Ascending aorta (tissue), 2 donors: Measurements from ENCODE around the gene SV2C. TPM values are rescaled to one million over a fixed set of nuclear protein-coding genes. Genes with fewer than 3 reads are reported as not detected.

ENCODE experiments used
- DNase-seq, 2 donors: peaks; one replicate each; pipeline ENCODE4 v3.0.0-alpha.2; 2019; ENCODE audit warnings: low spot score in 2 of 2
- H3K27ac ChIP-seq, 2 donors: fragments of 200-600 bp; sonication (generic); one replicate each; pipeline ENCODE4 v1.5.1; 2016 to 2017; ENCODE audit warnings: mild to moderate bottlenecking in 1 of 2
- H3K27me3 ChIP-seq: fragments of 200-600 bp; sonication (generic); one replicate; pipeline ENCODE4 v1.5.1; 2017
- H3K36me3 ChIP-seq, 2 donors: fragments of 200-600 bp; sonication (generic); one replicate each; pipeline ENCODE4 v1.5.1; 2016
- H3K4me1 ChIP-seq, 2 donors: fragments of 200-600 bp; sonication (generic); one replicate each; pipeline ENCODE4 v1.5.1; 2016 to 2017; ENCODE audit warnings: mild to moderate bottlenecking in 1 of 2
- H3K4me3 ChIP-seq, 2 donors: fragments of 200-600 bp; sonication (generic); one replicate each; pipeline ENCODE4 v1.5.1; 2016 to 2017; ENCODE audit warnings: mild to moderate bottlenecking in 1 of 2
- H3K9me3 ChIP-seq, 2 donors: fragments of 200-600 bp; sonication (generic); one replicate each; pipeline ENCODE4 v1.5.1; 2016
- intact Hi-C: fragments of 100-400 bp; cut with DNase I; formaldehyde crosslinking; loops from one replicate; pipeline ENCODE4 v1.15.1; 2023
- total RNA-seq: library from RNA; depleted of rRNA; stranded (reverse); fragments of >200 nt; gene quantifications from one replicate; pipeline ENCODE4 v1.1.0, GENCODE V29; 2016
- TF ChIP-seq, protein P1 (sequence below), 3 experiments: fragments of 200-600 bp in 2 of 3; fragments of 450-650 bp in 1 of 3; sonication (generic) in 2 of 3; IDR thresholded peaks; one replicate each; pipeline ENCODE4 v1.5.1; 2016 to 2019; ENCODE audit warnings: antibody characterized with exemption in 3 of 3, mild to moderate bottlenecking in 1 of 3, moderate library complexity in 1 of 3

SV2C gene
- total RNA-seq, 1 donor from 2014 or later = not detected

- Histone ChIP-seq H3K4me1 (no peaks in the 10 kb centered on the region), H3K36me3 (no peaks in the 10 kb centered on the region), H3K9me3 (no peaks in the 10 kb centered on the region), H3K27ac (no peak overlapping the region), H3K27me3 (no peaks in the 10 kb centered on the region), H3K4me3 (no peak overlapping the region)
- TF ChIP-seq, protein P1, sequence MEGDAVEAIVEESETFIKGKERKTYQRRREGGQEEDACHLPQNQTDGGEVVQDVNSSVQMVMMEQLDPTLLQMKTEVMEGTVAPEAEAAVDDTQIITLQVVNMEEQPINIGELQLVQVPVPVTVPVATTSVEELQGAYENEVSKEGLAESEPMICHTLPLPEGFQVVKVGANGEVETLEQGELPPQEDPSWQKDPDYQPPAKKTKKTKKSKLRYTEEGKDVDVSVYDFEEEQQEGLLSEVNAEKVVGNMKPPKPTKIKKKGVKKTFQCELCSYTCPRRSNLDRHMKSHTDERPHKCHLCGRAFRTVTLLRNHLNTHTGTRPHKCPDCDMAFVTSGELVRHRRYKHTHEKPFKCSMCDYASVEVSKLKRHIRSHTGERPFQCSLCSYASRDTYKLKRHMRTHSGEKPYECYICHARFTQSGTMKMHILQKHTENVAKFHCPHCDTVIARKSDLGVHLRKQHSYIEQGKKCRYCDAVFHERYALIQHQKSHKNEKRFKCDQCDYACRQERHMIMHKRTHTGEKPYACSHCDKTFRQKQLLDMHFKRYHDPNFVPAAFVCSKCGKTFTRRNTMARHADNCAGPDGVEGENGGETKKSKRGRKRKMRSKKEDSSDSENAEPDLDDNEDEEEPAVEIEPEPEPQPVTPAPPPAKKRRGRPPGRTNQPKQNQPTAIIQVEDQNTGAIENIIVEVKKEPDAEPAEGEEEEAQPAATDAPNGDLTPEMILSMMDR (IDR thresholded peaks at IDR 0.05) = no peak
- no peak for DNase-seq
- intact Hi-C loops = no loop called here
These were observed 307.8 kb downstream of the SV2C start for GRCh38 chr5:76391014-76391413.

- no peak for DNase-seq
- intact Hi-C loops = no loop called here
- no peaks in the 10 kb centered on the region for H3K36me3 ChIP-seq
- TF ChIP-seq, protein P1 (IDR thresholded peaks at IDR 0.05) = no peak
- H3K4me1 ChIP-seq = no peaks in the 10 kb centered on the region
- no peaks in the 10 kb centered on the region for H3K27me3 ChIP-seq
- no peak overlapping the region for H3K27ac ChIP-seq
- no peak overlapping the region for H3K4me3 ChIP-seq
- no peaks in the 10 kb centered on the region for H3K9me3 ChIP-seq
These were observed 310.0 kb downstream of the SV2C start for GRCh38 chr5:76393035-76393680.

GRCh38 chr5:76397200-76397599 lies 314.0 kb downstream of the SV2C start:
- no peaks in the 10 kb centered on the region for H3K27me3 ChIP-seq
- H3K36me3 ChIP-seq = no peaks in the 10 kb centered on the region
- H3K27ac ChIP-seq = no peak overlapping the region
- TF ChIP-seq, protein P1 (IDR thresholded peaks at IDR 0.05) = no peak
- intact Hi-C loops = no loop called here
- H3K4me1 ChIP-seq = no peaks in the 10 kb centered on the region
- no peak overlapping the region for H3K4me3 ChIP-seq
- DNase-seq = no peak
- H3K9me3 ChIP-seq = no peaks in the 10 kb centered on the region

- H3K4me1 ChIP-seq = no peaks in the 10 kb centered on the region
- no peak overlapping the region for H3K27ac ChIP-seq
- no peak for DNase-seq
- intact Hi-C loops = no loop called here
- H3K27me3 ChIP-seq = no peaks in the 10 kb centered on the region
- no peaks in the 10 kb centered on the region for H3K9me3 ChIP-seq
- H3K4me3 ChIP-seq = no peak overlapping the region
- H3K36me3 ChIP-seq = no peaks in the 10 kb centered on the region
- TF ChIP-seq, protein P1 (IDR thresholded peaks at IDR 0.05) = no peak
These were observed 316.1 kb downstream of the SV2C start for GRCh38 chr5:76399268-76399667.

DNA sequence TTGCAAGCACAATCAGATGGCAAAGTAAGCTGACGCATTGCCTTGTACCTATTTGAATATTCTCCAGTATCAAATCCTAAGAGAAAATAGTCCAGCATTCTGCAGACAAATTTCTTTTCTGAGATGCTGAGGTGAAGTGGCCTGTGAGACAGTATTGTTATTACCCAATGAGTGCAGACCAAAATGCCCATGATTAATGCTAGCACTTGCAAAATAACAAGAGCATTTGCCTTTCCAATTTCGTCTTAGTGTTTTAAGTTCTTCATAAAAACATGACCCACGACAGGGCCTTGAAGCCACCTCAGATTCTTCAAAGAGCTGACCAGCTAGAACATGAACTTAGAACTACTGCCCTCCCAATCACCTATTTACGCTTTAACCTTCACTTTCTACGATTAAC lies 317.3 kb downstream of the SV2C start:
- H3K27ac ChIP-seq = no peak overlapping the region
- no peaks in the 10 kb centered on the region for H3K36me3 ChIP-seq
- H3K4me1 ChIP-seq = no peaks in the 10 kb centered on the region
- TF ChIP-seq, protein P1 (IDR thresholded peaks at IDR 0.05) = no peak
- H3K9me3 ChIP-seq = no peaks in the 10 kb centered on the region
- no peak for DNase-seq
- no peak overlapping the region for H3K4me3 ChIP-seq
- intact Hi-C loops = no loop called here
- no peaks in the 10 kb centered on the region for H3K27me3 ChIP-seq

DNA sequence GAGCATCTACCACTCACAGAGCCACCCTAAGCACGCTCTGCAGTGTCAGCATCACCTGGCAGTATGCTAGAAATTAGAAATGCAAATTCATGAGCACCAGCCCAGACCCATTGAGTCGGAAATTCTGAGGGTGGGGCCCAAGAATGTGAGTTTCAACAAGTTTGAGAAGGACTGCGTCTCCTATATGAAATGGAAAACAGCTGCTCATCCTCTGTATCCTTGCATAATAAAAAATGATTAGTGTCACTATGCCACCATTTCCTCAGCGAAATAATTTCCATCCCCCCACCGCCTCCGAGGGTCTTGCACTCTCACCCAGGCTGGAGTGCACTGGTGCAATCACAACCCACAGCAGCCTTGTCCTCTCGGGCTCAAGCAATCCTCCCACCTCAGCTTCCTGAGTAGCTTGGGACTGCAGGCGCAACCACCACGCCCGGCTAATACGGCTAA lies 318.6 kb downstream of the SV2C start:
- TF ChIP-seq, protein P1 (IDR thresholded peaks at IDR 0.05) = no peak
- peak overlapping the region; percentile 34 to 53 for H3K27ac ChIP-seq
- intact Hi-C loops = no loop called here
- H3K9me3 ChIP-seq = no peaks in the 10 kb centered on the region
- no peaks in the 10 kb centered on the region for H3K27me3 ChIP-seq
- no peaks in the 10 kb centered on the region for H3K4me1 ChIP-seq
- DNase-seq = no peak
- H3K36me3 ChIP-seq = no peaks in the 10 kb centered on the region
- H3K4me3 ChIP-seq = peak overlapping the region; percentile 65 to 68
